ENCODE measurements around the gene SPEM1. TPM values are rescaled to one million over a fixed set of nuclear protein-coding genes. Genes with fewer than 3 reads are reported as not detected.

SPEM1 gene
- total and polyA plus RNA-seq, 10 of the 15 experiments (the other 5 are each of a cell fraction or from before 2014, with no cell fraction given): not detected

DNA sequence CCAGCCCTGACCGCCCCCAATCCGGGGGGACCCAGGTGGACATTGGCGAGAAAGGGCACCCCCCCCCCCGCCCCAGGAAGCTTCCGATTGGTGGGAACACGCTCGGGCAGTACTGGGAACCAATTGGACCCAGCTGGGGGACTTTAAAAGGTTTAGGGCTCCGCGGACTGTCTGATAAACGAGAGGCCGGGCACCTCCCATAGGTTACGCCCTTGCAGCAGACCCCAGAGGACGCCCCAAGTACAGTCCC, 16.5 kb upstream of the SPEM1 start:
- TF ChIP-seq, protein P1, sequence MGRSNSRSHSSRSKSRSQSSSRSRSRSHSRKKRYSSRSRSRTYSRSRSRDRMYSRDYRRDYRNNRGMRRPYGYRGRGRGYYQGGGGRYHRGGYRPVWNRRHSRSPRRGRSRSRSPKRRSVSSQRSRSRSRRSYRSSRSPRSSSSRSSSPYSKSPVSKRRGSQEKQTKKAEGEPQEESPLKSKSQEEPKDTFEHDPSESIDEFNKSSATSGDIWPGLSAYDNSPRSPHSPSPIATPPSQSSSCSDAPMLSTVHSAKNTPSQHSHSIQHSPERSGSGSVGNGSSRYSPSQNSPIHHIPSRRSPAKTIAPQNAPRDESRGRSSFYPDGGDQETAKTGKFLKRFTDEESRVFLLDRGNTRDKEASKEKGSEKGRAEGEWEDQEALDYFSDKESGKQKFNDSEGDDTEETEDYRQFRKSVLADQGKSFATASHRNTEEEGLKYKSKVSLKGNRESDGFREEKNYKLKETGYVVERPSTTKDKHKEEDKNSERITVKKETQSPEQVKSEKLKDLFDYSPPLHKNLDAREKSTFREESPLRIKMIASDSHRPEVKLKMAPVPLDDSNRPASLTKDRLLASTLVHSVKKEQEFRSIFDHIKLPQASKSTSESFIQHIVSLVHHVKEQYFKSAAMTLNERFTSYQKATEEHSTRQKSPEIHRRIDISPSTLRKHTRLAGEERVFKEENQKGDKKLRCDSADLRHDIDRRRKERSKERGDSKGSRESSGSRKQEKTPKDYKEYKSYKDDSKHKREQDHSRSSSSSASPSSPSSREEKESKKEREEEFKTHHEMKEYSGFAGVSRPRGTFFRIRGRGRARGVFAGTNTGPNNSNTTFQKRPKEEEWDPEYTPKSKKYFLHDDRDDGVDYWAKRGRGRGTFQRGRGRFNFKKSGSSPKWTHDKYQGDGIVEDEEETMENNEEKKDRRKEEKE (IDR thresholded peaks at IDR 0.05): no peak
- TF ChIP-seq SMARCA5 (IDR thresholded peaks at IDR 0.05): 0 out of 2 replicates have a peak, but pooled peaks have one; percentile 22
- TF ChIP-seq, protein P2, sequence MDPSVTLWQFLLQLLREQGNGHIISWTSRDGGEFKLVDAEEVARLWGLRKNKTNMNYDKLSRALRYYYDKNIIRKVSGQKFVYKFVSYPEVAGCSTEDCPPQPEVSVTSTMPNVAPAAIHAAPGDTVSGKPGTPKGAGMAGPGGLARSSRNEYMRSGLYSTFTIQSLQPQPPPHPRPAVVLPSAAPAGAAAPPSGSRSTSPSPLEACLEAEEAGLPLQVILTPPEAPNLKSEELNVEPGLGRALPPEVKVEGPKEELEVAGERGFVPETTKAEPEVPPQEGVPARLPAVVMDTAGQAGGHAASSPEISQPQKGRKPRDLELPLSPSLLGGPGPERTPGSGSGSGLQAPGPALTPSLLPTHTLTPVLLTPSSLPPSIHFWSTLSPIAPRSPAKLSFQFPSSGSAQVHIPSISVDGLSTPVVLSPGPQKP (IDR thresholded peaks at IDR 0.05; ENCODE audit: low read depth, low read length): peak; percentile 42; the same call in 1 of the 2 replicates
- no peak for TF ChIP-seq LARP7 (IDR thresholded peaks at IDR 0.05)
- no peak for TF ChIP-seq RUNX3 (IDR thresholded peaks at IDR 0.05; ENCODE audit: low read length)
- TF ChIP-seq BHLHE40 (IDR thresholded peaks at IDR 0.05; ENCODE audit: borderline replicate concordance in 1 of 2, low read depth in 2 of 2, low read length in 1 of 2): 0 out of 4 replicates have a peak, but pooled peaks of 1 of the 2 experiments have one; percentile 20
- no peak for TF ChIP-seq EGR1 (IDR thresholded peaks at IDR 0.05; ENCODE audit: borderline replicate concordance in 1 of 2, low read depth in 2 of 2, low read length in 2 of 2)
- FAIRE-seq (no peak), ATAC-seq (peak; percentile 53), DNase-seq (ENCODE audit: low read depth, low spot score) (no peak)
- intact Hi-C loops (cut with micrococcal nuclease; ENCODE audit: unreplicated experiment) (loop anchor here (5.0 kb wide), 1 partner anchor 34 kb away; the partner anchor contains the start of genes FGF11 and TMEM102), in situ Hi-C loops (cut with MboI) (no loop called here)
- no peaks in the 10 kb centered on the region for H3K36me3 ChIP-seq (ENCODE audit: control insufficient read depth in 2 of 2, insufficient read depth in 2 of 2, low read length in 1 of 2)
- H3K4me3 ChIP-seq: peak overlapping the region; percentile 85
- SMC1A ChIA-PET (ENCODE audit: uncharacterized antibody, unreplicated experiment): interaction anchor here (0.8 to 2.2 kb wide), 7 partner anchors 31 to 283 kb away, joined by 3 to 8 read pairs (median 3); partner anchors contain the start of genes SAT2, TMEM102 and TP53
- H3K27me3 ChIP-seq (replicated peaks in 1 of 2; ENCODE audit: control insufficient read depth in 2 of 2, insufficient read depth in 2 of 2, low read length in 1 of 2): peaks cover 0 to 6% of the 10 kb centered on the region in 2 experiments; a peak in 2 of 4 replicates
- no peaks in the 10 kb centered on the region for H3K9me3 ChIP-seq (replicated peaks; ENCODE audit: control insufficient read depth, insufficient read depth, low read length)
- no peaks in the 10 kb centered on the region for H4K20me1 ChIP-seq (ENCODE audit: control insufficient read depth, insufficient read depth)
- under 1% methylated on average over 13 of the region's 13 CpGs for WGBS (ENCODE audit: insufficient coverage, insufficient replicate concordance, low lambda C conversion rate, missing lambda C conversion rate)
- H3K4me1 ChIP-seq (ENCODE audit: control insufficient read depth, insufficient read depth, low read length): peaks cover 3% of the 10 kb centered on the region; the same call in 1 of the 2 replicates
- H3K79me2 ChIP-seq (ENCODE audit: control insufficient read depth, insufficient read depth, low read length): peaks cover 2% of the 10 kb centered on the region
- no TSS peak for BruUV-seq (replicated peaks)
- peak overlapping the region; percentile 86 for H2AFZ ChIP-seq (ENCODE audit: control insufficient read depth, low read depth, low read length)
- H3K9ac ChIP-seq (ENCODE audit: control insufficient read depth, insufficient read depth, low read length): peak overlapping the region; percentile 87
- CTCF ChIA-PET: interaction anchor here (0.8 to 2.1 kb wide), 4 partner anchors 32 to 111 kb away, joined by 3 to 8 read pairs (median 4); partner anchors contain the start of genes ACAP1 and TMEM102
- peak overlapping the region; percentile 70 for H3K4me2 ChIP-seq (ENCODE audit: control insufficient read depth, insufficient read depth)
- POLR2A ChIA-PET: interaction anchor here (0.5 to 2.7 kb wide), 19 partner anchors 9 to 1032 kb away, joined by 3 to 23 read pairs (median 4); partner anchors contain the start of genes ACAP1, CD68, FGF11 and NEURL4
- RAD21 ChIA-PET (ENCODE audit: unreplicated experiment): interaction anchor here (0.6 to 2.2 kb wide), 12 partner anchors 9 to 818 kb away, joined by 3 to 13 read pairs (median 4); partner anchors contain the start of genes ACADVL, ACAP1, PLSCR3 and TMEM102
- H3K27ac ChIP-seq (ENCODE audit: control insufficient read depth, insufficient read depth): peak overlapping the region; percentile 50

All from GM12878 (cell line).